Hair follicle dermal papilla cell (primary cell): ENCODE data around the gene DEFB129. TPM values are rescaled to one million over a fixed set of nuclear protein-coding genes. Genes with fewer than 3 reads are reported as not detected.

Source experiments
- total RNA-seq: library from RNA; depleted of rRNA; stranded (reverse); fragments of >200 nt; gene quantifications from 2 replicates; pipeline ENCODE4 v1.2.3, GENCODE V29; 2012

Gene DEFB129
- total RNA-seq, result not detected in 2 replicates

GRCh38 chr20:226958-227357 is at the start of gene DEFB129:
Gene DEFB129, plus strand, starts transcription at chr20:227258. Its CDS starts 31 bp downstream, at chr20:227289.

GRCh38 chr20:189611-190010 is 37.4 kb upstream of the DEFB129 start, which contains the start of gene DEFB128:
Gene DEFB128, minus strand, starts transcription at chr20:189711. Its CDS starts 88 bp downstream, at chr20:189623.

GRCh38 chr20:257419-257818 is 30.4 kb downstream of the DEFB129 start, which contains the start of gene DEFB132:
Gene DEFB132, plus strand, starts transcription at chr20:257724. Its CDS starts 55 bp downstream, at chr20:257779.

Other genes starting within 250 kb of the DEFB129 start
- gene DEFB125, start 139.6 kb upstream of the DEFB129 start, total RNA-seq, result not detected in 2 replicates
- gene DEFB126, start 84.7 kb upstream of the DEFB129 start, total RNA-seq, result not detected in 2 replicates
- not detected in 2 replicates for gene DEFB127, start 69.8 kb upstream of the DEFB129 start, total RNA-seq
- gene DEFB128, start 37.5 kb upstream of the DEFB129 start, total RNA-seq, result not detected in 2 replicates
- not detected in 2 replicates for gene DEFB132, start 30.5 kb downstream of the DEFB129 start, total RNA-seq
- gene C20orf96, start 63.5 kb downstream of the DEFB129 start, total RNA-seq, result 2.1 and 2.9 TPM in 2 replicates
- 16.8 and 19.0 TPM in 2 replicates for gene ZCCHC3, start 70.3 kb downstream of the DEFB129 start, total RNA-seq
- gene SOX12, start 98.3 kb downstream of the DEFB129 start, total RNA-seq, result 15.6 and 16.3 TPM in 2 replicates
- 43.4 and 67.2 TPM in 2 replicates for gene NRSN2, start 119.9 kb downstream of the DEFB129 start, total RNA-seq
- 77.7 and 148 TPM in 2 replicates for gene TRIB3, start 153.5 kb downstream of the DEFB129 start, total RNA-seq
- gene RBCK1, start 181.0 kb downstream of the DEFB129 start, total RNA-seq, result 90.5 and 97.7 TPM in 2 replicates
- gene TBC1D20, start 235.3 kb downstream of the DEFB129 start, total RNA-seq, result 63.1 and 78.4 TPM in 2 replicates